Activated naive CD4-positive, alpha-beta T cell treated with anti-CD3 and anti-CD28 coated beads, Interleukin-2, amount 10 ng/mL, durations not matched to agents 5 hours and 36 hours (primary cell): ENCODE measurements around the gene GDE1. TPM values are rescaled to one million over a fixed set of nuclear protein-coding genes. Genes with fewer than 3 reads are reported as not detected.

Source experiments
- total RNA-seq, 2 experiments: library from RNA; stranded (reverse); gene quantifications; one replicate each; pipeline ENCODE4 v1.2.3, GENCODE V29; 2021

The GDE1 gene, protein sequence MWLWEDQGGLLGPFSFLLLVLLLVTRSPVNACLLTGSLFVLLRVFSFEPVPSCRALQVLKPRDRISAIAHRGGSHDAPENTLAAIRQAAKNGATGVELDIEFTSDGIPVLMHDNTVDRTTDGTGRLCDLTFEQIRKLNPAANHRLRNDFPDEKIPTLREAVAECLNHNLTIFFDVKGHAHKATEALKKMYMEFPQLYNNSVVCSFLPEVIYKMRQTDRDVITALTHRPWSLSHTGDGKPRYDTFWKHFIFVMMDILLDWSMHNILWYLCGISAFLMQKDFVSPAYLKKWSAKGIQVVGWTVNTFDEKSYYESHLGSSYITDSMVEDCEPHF
- total RNA-seq: 10 to 100 TPM; 18.9 to 20.2 TPM

DNA sequence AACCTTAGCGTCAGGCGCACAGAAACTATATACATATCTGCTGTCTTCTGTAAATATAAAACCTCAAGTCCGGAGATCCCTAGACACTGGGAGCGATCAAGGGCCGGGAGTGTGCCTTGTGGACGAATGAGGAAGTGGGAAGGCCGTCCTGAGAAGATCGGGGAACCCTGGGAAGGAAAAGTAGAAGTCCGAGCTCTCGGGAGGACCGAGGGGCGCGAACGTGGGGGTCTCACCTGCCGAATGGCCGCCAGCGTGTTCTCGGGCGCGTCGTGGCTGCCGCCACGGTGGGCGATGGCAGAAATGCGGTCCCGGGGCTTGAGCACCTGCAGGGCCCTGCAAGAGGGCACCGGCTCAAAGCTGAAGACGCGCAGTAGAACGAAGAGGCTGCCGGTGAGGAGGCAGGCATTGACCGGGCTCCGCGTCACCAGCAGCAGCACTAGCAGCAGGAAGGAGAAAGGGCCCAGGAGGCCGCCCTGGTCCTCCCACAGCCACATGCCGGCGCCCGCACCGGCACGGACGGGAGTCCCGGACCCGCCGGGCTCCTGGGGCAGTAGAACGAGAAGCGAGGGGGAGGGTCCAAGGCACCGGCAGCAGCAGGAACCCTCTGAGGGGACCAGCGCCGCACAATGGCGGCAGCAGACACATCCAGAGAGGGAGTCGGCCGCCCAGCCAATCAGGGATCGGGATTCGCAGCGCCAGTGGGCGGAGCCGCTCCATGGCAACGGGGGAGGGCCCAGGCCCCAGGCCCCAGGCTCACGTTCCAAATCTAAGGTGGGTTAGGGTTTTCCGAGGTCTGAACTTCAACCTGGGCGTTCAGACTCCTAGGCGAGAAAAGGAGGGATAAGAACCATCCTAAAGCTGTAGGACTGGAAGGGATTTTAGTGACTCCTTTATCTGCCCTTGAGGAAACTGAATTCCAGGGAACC, at the start of gene GDE1:
GDE1 (minus strand) TSS at position 628 of the 926 bp plus-strand sequence; CDS start at position 494, 134 bp downstream.

DNA sequence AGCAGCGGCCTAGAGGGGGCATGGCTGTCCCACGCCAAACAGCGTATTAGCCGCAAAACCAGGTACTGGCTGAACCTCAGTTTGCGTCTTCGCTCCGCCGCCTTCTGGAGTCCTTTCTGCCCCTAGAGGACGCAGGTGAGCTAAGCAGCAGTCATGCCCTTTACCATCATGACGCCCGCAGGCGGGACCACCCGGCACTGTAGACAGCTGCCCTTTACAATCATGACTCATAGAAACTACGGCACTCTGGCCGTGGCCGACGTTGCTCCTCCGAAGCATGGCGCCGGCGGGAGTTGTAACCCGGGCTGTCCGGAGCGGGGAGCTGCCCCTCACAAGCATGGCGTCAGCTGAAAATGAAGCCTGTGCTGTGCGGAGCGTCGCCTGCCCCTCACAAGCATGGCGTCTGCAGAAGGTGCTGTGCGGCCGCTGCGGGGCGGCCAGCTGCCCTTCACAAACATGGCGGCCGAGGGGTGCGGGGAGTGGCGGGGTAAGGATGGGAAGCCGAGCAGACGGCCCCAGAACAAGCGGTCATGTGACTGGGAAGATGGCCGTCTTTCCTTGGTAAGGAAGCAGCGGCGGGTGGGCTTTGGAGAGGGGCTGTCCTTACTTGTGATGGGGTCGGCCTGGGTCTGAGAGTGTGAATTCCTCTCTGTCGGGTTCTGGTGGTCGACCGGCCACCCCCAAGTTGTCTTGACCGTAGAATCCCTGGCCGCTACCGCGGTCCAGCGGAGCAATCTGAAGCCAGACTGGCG, 33.5 kb upstream of the GDE1 start, which contains the start of gene VPS35L:
VPS35L (plus strand) TSS at position 518 of the 752 bp plus-strand sequence; CDS start at position 545, 27 bp downstream.

GRCh38 chr16:19523559-19524355, 1.9 kb upstream of the GDE1 start, which contains the start of gene CCP110:
TSS of gene CCP110 (plus strand) at chr16:19523942. CDS start at chr16:19527882, 3,940 bp downstream.

Other genes with a start within 250 kb of the GDE1 start
- not detected for gene CLEC19A, start 236.4 kb downstream of the GDE1 start, total RNA-seq
- under 1 TPM; 0.20 to 0.31 TPM for gene TMC5, start 104.2 kb downstream of the GDE1 start, total RNA-seq
- gene CCP110, start 1.8 kb upstream of the GDE1 start, total RNA-seq: 10 to 100 TPM; 34.0 to 37.7 TPM
- 10 to 100 TPM; 61.9 to 62.7 TPM for gene VPS35L, start 33.6 kb upstream of the GDE1 start, total RNA-seq
- 10 to 100 TPM; 14.4 to 17.4 TPM for gene KNOP1, start 196.1 kb upstream of the GDE1 start, total RNA-seq
- gene IQCK, start 196.2 kb upstream of the GDE1 start, total RNA-seq: 1 to 10 TPM; 1.4 to 1.8 TPM